GM18526 (cell line): ENCODE data around the gene SLC9A1.

ENCODE experiments used
- POLR2A ChIP-seq: IDR thresholded peaks from 3 replicates; pipeline ENCODE4 v1.6.1; 2011; ENCODE audit not compliant: insufficient read length; ENCODE audit errors: extremely low read depth

The SLC9A1 gene

DNA sequence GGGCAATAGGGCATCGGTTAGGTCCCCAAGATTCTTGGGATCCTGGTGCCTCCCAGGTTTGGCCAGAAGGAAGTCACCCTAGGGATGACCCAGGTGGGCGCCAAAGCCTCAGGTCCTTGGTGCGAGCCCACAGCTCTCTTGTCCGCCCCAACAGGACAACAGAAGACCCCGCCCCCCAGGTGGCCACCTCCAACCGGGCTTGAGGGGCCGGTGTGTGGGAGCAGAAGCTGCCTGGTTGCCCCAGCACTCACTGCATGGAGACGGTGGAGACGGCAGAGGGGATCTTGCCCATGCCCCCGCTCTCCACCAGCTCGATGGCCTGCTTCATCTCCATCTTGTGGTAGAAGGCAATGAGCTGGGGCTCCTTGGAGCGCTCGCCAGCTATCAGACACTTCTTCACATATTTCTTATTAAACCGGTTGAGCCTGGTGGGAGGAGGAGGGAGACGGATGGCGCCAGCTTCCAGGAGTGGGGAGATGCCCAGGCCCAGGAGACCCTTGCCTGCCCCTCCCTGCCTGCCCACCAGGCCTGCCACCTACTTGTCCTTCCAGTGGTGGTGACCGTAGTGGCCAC lies 52.7 kb downstream of the SLC9A1 start:
- no peak for TF ChIP-seq POLR2A

GRCh38 chr1:27101696-27102095 lies 53.2 kb downstream of the SLC9A1 start:
- no peak for TF ChIP-seq POLR2A

DNA sequence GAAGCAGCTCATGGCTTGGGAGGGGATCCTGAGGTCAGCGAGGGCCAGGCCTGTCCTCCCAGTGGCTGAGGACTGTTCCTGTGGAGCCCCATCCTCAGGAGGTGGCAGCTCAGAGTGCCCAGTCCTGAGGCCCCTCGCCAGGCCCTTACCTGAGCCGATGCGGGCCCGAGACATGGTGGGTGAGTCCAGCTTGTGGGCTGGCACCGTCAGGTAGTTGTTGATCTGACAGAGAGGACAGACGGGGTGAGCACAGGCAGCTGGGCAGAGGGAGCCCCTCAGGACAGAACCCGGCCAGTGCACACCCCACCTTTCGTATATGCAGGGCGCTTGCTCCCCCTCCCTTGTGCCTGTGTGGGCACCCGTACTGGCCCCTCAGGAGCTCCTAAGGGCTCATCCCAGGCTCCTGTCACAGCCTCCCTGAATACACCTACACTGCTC lies 53.9 kb downstream of the SLC9A1 start:
- no peak for TF ChIP-seq POLR2A

GRCh38 chr1:27100335-27101053 lies 54.4 kb downstream of the SLC9A1 start:
- TF ChIP-seq POLR2A: no peak

GRCh38 chr1:27099587-27100334 lies 55.2 kb downstream of the SLC9A1 start:
- no peak for TF ChIP-seq POLR2A

DNA sequence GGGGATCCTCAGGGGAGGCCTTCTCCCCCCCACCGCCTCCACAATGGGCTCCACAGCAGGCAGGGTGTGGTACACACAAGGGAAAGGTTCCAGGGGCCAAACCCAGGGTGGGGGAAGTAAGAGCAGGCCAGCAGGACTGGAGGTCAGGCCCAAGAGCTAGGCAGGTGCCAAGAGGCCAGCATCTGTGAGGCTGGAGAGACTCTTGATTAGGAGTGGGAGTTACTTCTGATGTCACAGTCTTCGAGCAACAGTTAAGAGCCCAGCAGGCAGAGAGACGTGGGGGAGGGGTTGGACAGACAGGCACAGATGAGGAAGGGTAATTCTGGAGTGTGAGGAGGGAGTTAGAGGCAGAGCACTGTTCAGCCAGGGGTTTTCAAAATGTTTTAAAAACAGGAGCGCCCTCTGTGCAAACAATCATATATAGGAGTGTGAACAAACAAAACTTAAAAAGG lies 55.8 kb downstream of the SLC9A1 start:
- TF ChIP-seq POLR2A: no peak

DNA sequence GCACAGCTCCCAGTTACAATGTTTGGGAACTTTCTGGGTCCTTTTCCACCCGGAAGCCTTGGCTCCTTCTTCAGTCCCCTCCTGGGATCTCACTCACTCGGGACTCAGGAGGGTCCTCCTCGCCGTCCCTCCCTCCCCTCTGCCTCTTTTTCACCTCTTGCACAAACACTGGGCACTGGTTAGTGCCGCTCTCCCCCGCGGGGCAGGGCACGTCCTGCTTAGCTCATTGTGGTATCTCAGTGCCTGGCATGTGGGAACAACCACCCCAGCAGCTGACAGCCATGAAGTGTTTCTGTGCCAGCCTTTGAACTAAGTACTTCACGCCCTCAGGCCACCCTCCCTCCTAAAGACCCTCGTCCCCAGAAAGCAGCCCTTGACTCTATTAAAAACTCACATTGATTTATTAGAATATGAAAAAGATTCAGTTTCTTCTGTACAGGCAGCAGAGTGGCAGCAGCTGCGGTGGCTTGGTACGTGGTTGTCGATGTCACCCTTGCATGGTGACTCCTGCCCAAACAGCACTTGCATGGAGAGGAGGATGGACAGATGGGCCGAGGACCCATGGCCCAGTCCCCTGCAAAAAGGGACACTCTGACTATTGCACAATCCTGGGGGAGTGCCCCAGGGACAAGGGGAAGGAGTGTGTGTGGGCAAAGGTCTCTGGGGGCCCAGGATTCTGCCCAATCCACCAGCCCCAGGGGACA lies 56.3 kb downstream of the SLC9A1 start:
- TF ChIP-seq POLR2A: no peak

DNA sequence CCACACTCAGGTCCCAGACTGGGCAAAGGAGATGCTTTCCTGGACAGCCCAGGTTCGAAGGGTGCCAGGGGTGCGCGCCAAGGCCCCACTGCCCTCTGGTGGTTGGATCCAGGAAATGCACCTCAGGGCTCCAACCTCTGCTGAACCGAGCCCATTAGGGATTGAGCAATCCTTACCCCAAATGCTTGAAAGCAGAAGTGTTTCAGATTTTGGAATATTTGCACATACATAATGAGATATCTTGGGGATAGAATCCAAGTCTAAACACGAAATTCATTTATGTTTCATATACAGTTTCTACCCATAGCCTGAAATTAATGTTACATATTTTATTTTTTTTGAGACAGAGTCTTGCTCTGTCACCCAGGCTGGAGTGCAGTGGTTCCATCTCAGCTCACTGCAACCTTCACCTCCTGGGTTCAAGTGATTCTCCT lies 57.4 kb downstream of the SLC9A1 start:
- no peak for TF ChIP-seq POLR2A

- no peak for TF ChIP-seq POLR2A
Measured at GRCh38 chr1:27095576-27095975, 59.3 kb downstream of the SLC9A1 start.

DNA sequence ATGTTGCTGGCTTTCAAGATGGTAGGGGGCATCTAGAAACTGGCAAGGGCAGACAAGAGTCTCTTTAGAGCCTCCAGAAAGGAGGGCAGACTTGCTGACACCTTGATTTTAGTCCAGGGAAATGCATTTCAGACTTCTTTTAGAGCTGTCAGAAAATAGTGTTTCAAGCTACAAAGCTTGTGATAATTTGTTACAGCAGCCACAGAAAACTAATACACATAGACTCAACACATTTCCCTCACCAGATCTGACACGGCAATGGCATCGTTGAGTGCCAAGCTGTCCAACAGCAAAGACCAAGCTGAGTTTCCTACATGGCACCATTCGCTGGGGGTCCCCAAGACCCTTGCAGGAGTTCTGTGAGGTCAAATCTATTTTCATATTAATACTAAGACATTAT lies 62.0 kb downstream of the SLC9A1 start:
- no peak for TF ChIP-seq POLR2A

- no peak for TF ChIP-seq POLR2A
Measured at GRCh38 chr1:27090911-27091310, 64.0 kb downstream of the SLC9A1 start.

GRCh38 chr1:27087371-27088220 lies 67.3 kb downstream of the SLC9A1 start:
- TF ChIP-seq POLR2A: no peak

DNA sequence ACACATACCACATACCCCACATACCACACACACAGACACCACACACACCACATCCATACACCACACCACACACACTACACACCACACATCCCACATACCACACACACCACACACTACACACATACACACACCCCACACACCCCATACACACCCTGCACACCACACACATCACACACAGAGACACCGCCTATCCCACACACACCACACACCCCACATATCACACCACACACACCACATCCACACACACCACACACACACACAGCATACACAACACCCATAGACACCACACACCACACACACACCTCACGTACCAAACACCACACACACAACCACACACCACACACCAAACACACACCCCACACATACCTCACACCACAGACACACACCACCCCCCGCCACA lies 68.3 kb downstream of the SLC9A1 start:
- no peak for TF ChIP-seq POLR2A

GRCh38 chr1:27086026-27086425 lies 68.9 kb downstream of the SLC9A1 start:
- TF ChIP-seq POLR2A: no peak

GRCh38 chr1:27084107-27084506 lies 70.8 kb downstream of the SLC9A1 start:
- no peak for TF ChIP-seq POLR2A
